Uterus (tissue), 2 donors: ENCODE data around the gene UBE2R2.

Source experiments
- POLR2A ChIP-seq, 2 donors: fragments of 450-650 bp; IDR thresholded peaks; one replicate each; pipeline ENCODE4 v1.6.1; 2016; ENCODE audit warnings: antibody characterized with exemption in 2 of 2, mild to moderate bottlenecking in 1 of 2, moderate library complexity in 1 of 2
- TF ChIP-seq, protein P1 (sequence below), 4 experiments: fragments of 200-600 bp in 2 of 4; fragments of 450-650 bp in 2 of 4; sonication (generic) in 2 of 4; IDR thresholded peaks; one replicate each; pipeline ENCODE4 v1.5.1; 2016 to 2019; ENCODE audit warnings: antibody characterized with exemption in 4 of 4, mild to moderate bottlenecking in 2 of 4, moderate library complexity in 1 of 4

DNA sequence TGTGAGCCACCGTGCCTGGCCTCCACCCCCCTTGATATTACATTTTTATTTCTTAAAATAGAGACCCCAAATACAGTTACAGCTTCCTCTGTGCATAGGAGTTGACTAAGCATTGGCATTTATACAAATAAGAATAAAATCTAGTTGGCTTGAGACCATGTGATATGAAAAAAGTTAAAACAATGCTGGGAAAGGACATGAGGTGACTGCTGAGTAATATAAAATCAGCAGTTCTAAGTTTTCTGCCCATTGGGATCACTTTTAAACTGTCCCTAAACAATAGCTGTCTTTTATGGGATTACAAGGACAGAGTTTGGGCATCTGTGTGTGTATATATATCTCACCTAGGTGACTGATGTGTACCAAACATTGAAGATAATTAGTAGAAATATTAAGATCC, 96.6 kb downstream of the UBE2R2 start:
- TF ChIP-seq, protein P1, sequence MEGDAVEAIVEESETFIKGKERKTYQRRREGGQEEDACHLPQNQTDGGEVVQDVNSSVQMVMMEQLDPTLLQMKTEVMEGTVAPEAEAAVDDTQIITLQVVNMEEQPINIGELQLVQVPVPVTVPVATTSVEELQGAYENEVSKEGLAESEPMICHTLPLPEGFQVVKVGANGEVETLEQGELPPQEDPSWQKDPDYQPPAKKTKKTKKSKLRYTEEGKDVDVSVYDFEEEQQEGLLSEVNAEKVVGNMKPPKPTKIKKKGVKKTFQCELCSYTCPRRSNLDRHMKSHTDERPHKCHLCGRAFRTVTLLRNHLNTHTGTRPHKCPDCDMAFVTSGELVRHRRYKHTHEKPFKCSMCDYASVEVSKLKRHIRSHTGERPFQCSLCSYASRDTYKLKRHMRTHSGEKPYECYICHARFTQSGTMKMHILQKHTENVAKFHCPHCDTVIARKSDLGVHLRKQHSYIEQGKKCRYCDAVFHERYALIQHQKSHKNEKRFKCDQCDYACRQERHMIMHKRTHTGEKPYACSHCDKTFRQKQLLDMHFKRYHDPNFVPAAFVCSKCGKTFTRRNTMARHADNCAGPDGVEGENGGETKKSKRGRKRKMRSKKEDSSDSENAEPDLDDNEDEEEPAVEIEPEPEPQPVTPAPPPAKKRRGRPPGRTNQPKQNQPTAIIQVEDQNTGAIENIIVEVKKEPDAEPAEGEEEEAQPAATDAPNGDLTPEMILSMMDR (IDR thresholded peaks at IDR 0.05): no peak
- no peak for TF ChIP-seq POLR2A (IDR thresholded peaks at IDR 0.05)
